ENCODE results near the gene SUSD3. TPM values are rescaled to one million over a fixed set of nuclear protein-coding genes. Genes with fewer than 3 reads are reported as not detected.
A peak's percentile ranks its signal among the peaks of the same experiment; 100 is the strongest.

Gene SUSD3
- total RNA-seq, 1 donor from 2014 or later: 1.2 TPM

DNA sequence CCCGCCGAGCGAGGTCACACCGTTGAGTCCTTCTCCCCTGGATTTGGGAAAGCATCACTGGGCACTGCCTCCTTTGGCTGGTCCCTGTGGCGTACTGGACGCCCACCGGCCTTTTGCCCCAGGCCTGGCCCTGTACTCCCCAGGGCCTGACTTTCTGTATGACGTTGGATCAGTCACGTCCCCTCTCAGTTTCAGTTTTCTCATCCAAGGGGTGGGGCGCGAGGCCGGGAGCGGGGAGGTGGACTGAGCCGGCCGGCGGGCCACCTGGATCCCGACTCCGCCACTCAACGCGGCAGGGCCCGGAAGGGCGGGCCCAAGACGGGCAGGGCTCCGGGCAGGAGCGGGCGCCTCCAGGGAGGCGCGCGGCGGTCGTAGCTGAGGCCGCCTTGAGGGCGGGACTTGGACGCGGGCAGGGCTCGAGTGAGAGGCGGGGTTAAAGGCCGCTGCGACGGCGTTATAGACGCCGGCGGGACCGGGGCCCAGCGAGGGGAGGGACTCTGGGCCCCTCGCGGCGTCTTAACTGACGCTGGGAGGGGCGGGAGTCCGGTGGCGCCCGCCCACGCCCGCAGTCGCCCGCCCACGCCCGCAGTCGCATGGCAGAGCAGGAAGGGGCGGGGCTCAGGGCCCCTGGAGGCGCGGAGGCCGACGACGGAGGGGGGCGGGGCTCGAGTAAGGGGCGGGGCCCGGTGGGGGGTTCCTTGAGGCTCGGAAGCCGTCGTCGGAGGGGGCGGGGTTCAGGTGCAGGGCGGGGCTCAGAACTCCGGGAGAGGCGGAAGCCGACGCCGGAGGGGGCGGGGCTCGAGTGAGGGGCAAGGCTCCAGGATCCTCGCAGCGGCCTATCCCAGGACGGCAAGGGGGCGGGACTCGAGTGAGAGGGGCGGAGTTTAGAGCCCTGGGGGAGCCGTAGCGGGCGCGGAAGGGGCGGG is 37.0 kb downstream of the SUSD3 start:
- DNase-seq (ENCODE audit: low spot score): peak; percentile 100
- TF ChIP-seq, protein P1, sequence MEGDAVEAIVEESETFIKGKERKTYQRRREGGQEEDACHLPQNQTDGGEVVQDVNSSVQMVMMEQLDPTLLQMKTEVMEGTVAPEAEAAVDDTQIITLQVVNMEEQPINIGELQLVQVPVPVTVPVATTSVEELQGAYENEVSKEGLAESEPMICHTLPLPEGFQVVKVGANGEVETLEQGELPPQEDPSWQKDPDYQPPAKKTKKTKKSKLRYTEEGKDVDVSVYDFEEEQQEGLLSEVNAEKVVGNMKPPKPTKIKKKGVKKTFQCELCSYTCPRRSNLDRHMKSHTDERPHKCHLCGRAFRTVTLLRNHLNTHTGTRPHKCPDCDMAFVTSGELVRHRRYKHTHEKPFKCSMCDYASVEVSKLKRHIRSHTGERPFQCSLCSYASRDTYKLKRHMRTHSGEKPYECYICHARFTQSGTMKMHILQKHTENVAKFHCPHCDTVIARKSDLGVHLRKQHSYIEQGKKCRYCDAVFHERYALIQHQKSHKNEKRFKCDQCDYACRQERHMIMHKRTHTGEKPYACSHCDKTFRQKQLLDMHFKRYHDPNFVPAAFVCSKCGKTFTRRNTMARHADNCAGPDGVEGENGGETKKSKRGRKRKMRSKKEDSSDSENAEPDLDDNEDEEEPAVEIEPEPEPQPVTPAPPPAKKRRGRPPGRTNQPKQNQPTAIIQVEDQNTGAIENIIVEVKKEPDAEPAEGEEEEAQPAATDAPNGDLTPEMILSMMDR (IDR thresholded peaks at IDR 0.05; ENCODE audit: unreplicated experiment): no peak
- peaks cover 4% of the 10 kb centered on the region for H3K36me3 Mint-ChIP-seq (ENCODE audit: low read depth, unreplicated experiment)
- H3K27ac Mint-ChIP-seq (ENCODE audit: unreplicated experiment): no peak overlapping the region
- H3K4me1 Mint-ChIP-seq (ENCODE audit: unreplicated experiment): peaks cover 16% of the 10 kb centered on the region
- no peaks in the 10 kb centered on the region for H3K9me3 Mint-ChIP-seq (ENCODE audit: unreplicated experiment)
- H3K4me3 Mint-ChIP-seq (ENCODE audit: unreplicated experiment): peak overlapping the region; percentile 87
- peaks cover 16% of the 10 kb centered on the region for H3K27me3 Mint-ChIP-seq (ENCODE audit: unreplicated experiment)

DNA sequence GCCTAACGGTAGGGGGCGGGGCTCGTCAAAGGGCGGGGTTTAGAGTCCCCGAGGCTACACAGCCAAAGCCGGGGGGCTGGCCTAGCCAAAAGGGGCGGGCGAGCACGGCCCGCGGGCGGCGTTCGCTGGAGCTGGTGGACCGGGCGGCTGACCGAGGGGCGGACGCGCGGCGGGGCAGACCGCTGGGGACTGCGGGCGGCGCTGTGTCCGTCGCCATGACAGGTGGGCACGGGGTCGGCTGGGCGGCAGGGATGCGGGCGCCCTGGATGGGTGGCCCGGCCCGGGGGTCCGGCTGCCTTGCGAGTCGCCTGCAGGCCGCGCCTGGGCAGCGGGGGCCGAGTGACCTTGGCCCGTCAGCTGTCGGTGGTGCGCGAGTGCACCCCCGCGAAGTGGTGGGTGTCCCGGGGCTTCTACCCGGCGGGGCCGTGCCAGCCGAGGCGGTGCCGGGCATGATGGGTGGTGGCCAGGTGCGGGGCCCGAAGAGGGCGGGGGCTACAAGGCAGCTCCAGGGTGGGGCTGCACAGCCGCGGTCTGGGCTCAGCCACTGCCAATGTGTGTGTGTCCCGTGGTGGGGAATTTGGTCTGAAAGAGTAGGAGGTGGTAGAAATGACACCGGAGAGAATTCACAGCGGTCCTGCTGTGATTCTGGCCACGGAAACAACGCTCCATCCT is 37.8 kb downstream of the SUSD3 start, which contains the start of gene CARD19:
Gene CARD19 (plus strand): TSS at position 87 of the 672 bp plus-strand sequence. CDS start 129 bp downstream, at position 216.
- H3K27ac Mint-ChIP-seq (ENCODE audit: unreplicated experiment): no peak within 1 kb of the TSS
- TF ChIP-seq, protein P1 (IDR thresholded peaks at IDR 0.05; ENCODE audit: unreplicated experiment): no peak
- no peaks in the 10 kb centered on the region for H3K9me3 Mint-ChIP-seq (ENCODE audit: unreplicated experiment)
- peaks cover 4% of the 10 kb centered on the region for H3K36me3 Mint-ChIP-seq (ENCODE audit: low read depth, unreplicated experiment)
- H3K4me3 Mint-ChIP-seq (ENCODE audit: unreplicated experiment): peak within 1 kb of the TSS; percentile 87
- H3K27me3 Mint-ChIP-seq (ENCODE audit: unreplicated experiment): peaks cover 16% of the 10 kb centered on the region
- peaks cover 16% of the 10 kb centered on the region for H3K4me1 Mint-ChIP-seq (ENCODE audit: unreplicated experiment)
- DNase-seq (ENCODE audit: low spot score): no peak

DNA sequence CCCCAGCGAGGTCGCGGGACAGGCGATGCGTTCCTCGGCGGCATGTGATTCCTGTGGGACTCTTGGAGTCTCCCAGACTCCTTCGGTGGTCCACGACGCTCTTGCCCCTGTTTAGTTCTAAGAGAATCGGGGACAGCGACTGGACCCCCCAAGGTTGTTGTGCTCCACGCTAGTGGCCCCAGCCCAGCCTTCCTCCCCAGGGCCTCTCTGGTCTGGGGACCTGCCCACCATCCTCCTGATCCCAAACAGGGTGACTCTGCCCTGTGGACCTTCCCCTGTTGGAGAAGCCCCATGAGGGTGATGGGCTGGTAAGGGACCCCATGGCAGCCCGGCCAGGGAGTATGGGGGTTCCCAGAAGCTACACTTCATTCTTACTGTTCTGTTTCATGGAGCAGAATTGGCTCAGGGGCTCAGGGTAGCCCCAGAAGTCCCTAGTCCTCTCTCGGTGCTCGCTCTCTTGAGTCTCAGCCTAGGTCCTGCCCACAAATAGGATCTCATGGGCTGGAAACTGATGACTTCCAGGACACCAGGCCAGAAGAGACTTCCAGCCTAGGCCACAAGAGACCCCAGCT is 38.4 kb downstream of the SUSD3 start:
- H3K36me3 Mint-ChIP-seq (ENCODE audit: low read depth, unreplicated experiment): peaks cover 4% of the 10 kb centered on the region
- peaks cover 16% of the 10 kb centered on the region for H3K27me3 Mint-ChIP-seq (ENCODE audit: unreplicated experiment)
- no peaks in the 10 kb centered on the region for H3K9me3 Mint-ChIP-seq (ENCODE audit: unreplicated experiment)
- TF ChIP-seq, protein P1 (IDR thresholded peaks at IDR 0.05; ENCODE audit: unreplicated experiment): no peak
- peak overlapping the region; percentile 56 for H3K4me3 Mint-ChIP-seq (ENCODE audit: unreplicated experiment)
- DNase-seq (ENCODE audit: low spot score): no peak
- peaks cover 16% of the 10 kb centered on the region for H3K4me1 Mint-ChIP-seq (ENCODE audit: unreplicated experiment)
- no peak overlapping the region for H3K27ac Mint-ChIP-seq (ENCODE audit: unreplicated experiment)

DNA sequence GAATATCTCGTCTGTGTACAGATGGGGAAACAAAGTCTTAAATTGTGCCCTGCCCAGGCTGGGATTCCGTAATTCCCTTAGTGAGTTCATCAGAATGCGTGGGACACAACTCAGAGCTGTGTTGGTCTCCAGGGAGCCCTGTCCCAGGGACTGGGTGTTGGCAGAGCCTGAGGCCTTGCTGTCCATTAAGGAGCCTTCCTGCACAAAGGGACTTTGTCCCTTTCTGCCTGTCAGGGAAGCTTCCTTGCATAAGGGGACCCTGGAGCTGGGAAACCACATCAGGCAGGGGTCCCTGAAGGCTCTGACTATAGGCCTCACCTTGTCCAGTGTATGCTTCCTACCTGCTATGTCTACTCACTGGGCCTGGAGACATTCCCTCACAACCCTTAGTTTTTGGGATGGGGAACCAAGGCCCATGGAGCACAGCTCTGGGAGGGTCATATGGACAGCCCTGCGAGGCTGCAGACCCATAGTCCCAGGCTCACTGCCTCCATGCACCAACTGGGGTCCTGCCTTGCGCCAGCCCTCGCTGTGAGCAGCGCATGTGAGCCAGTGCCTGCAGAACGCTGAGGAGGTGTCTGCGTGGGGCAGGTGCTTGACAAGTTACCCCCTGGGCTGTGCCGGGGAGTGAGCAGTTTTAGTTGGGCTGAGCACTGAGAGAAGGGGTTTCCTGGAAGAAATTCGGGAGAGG is 39.2 kb downstream of the SUSD3 start:
- peak overlapping the region; percentile 56 for H3K4me3 Mint-ChIP-seq (ENCODE audit: unreplicated experiment)
- no peak overlapping the region for H3K27ac Mint-ChIP-seq (ENCODE audit: unreplicated experiment)
- H3K27me3 Mint-ChIP-seq (ENCODE audit: unreplicated experiment): peaks cover 10% of the 10 kb centered on the region
- H3K9me3 Mint-ChIP-seq (ENCODE audit: unreplicated experiment): no peaks in the 10 kb centered on the region
- H3K36me3 Mint-ChIP-seq (ENCODE audit: low read depth, unreplicated experiment): peaks cover 4% of the 10 kb centered on the region
- peaks cover 16% of the 10 kb centered on the region for H3K4me1 Mint-ChIP-seq (ENCODE audit: unreplicated experiment)
- no peak for DNase-seq (ENCODE audit: low spot score)
- TF ChIP-seq, protein P1 (IDR thresholded peaks at IDR 0.05; ENCODE audit: unreplicated experiment): no peak
